Smooth muscle cell of the brain vasculature (primary cell): ENCODE measurements around the gene PROSER3.
"Not testable (repeated sequence)": the region's sequence is repeated elsewhere in the genome, so short reads cannot be mapped to it uniquely, and the experiment has no call there.

Experiments
- DNase-seq: peaks from one replicate; pipeline ENCODE4 v3.0.0-alpha.2; 2012; ENCODE audit warnings: low read depth, low spot score

The PROSER3 gene

GRCh38 chr19:35722461-35722860 lies 35.5 kb upstream of the PROSER3 start:
- no peak for DNase-seq

- DNase-seq, result no peak
Measured at GRCh38 chr19:35722897-35723296, 35.1 kb upstream of the PROSER3 start.

- DNase-seq, result no peak
Measured at GRCh38 chr19:35723671-35724070, 34.3 kb upstream of the PROSER3 start.

GRCh38 chr19:35724132-35724531 lies 33.8 kb upstream of the PROSER3 start:
- not testable (repeated sequence) for DNase-seq

GRCh38 chr19:35724560-35724959 lies 33.4 kb upstream of the PROSER3 start:
- DNase-seq, result no peak

GRCh38 chr19:35725216-35725861 lies 32.6 kb upstream of the PROSER3 start:
- DNase-seq, result no peak

- DNase-seq, result no peak
Measured at GRCh38 chr19:35727053-35727955, 30.7 kb upstream of the PROSER3 start.

- DNase-seq, result no peak
Measured at GRCh38 chr19:35727956-35728706, 29.8 kb upstream of the PROSER3 start.

- DNase-seq, result no peak
Measured at GRCh38 chr19:35729021-35729420, 29.0 kb upstream of the PROSER3 start.

- no peak for DNase-seq
Measured at GRCh38 chr19:35729763-35730162, 28.2 kb upstream of the PROSER3 start.

- no peak for DNase-seq
Measured at GRCh38 chr19:35730326-35730725, 27.6 kb upstream of the PROSER3 start.

GRCh38 chr19:35731353-35731752 lies 26.6 kb upstream of the PROSER3 start:
- no peak for DNase-seq

GRCh38 chr19:35731779-35732405 lies 26.1 kb upstream of the PROSER3 start:
- no peak for DNase-seq

- no peak for DNase-seq
Measured at GRCh38 chr19:35732540-35733179, 25.3 kb upstream of the PROSER3 start.

GRCh38 chr19:35733180-35734125 lies 24.5 kb upstream of the PROSER3 start:
- no peak for DNase-seq

- no peak for DNase-seq
Measured at GRCh38 chr19:35734273-35734672, 23.7 kb upstream of the PROSER3 start.

- DNase-seq, result no peak
Measured at GRCh38 chr19:35734889-35735288, 23.1 kb upstream of the PROSER3 start.

GRCh38 chr19:35736913-35737886 lies 20.8 kb upstream of the PROSER3 start:
- no peak for DNase-seq
